LoVo (cell line): Measurements from ENCODE around the gene KLHDC10.
"Not testable (repeated sequence)": the region's sequence is repeated elsewhere in the genome, so short reads cannot be mapped to it uniquely, and the experiment has no call there.

Experiments
- DNase-seq: peaks from one replicate; pipeline ENCODE4 v3.0.0-alpha.2; 2016; ENCODE audit warnings: low spot score

KLHDC10 gene

GRCh38 chr7:130141884-130142653 lies 71.7 kb downstream of the KLHDC10 start:
- no peak for DNase-seq

- DNase-seq = no peak
Observed at GRCh38 chr7:130142654-130143333, 72.5 kb downstream of the KLHDC10 start.

GRCh38 chr7:130143334-130143732 lies 73.0 kb downstream of the KLHDC10 start:
- no peak for DNase-seq

- DNase-seq = no peak
Observed at GRCh38 chr7:130143986-130144311, 73.6 kb downstream of the KLHDC10 start.

- peak; percentile 75 for DNase-seq
Observed at GRCh38 chr7:130144312-130145171, 74.2 kb downstream of the KLHDC10 start.

GRCh38 chr7:130145424-130146100 lies 75.2 kb downstream of the KLHDC10 start:
- no peak for DNase-seq

GRCh38 chr7:130146142-130146541 lies 75.8 kb downstream of the KLHDC10 start:
- DNase-seq = not testable (repeated sequence)

GRCh38 chr7:130146693-130147405 lies 76.5 kb downstream of the KLHDC10 start:
- no peak for DNase-seq

GRCh38 chr7:130147710-130148325 lies 77.5 kb downstream of the KLHDC10 start:
- no peak for DNase-seq

GRCh38 chr7:130148561-130148960 lies 78.2 kb downstream of the KLHDC10 start:
- DNase-seq = no peak

GRCh38 chr7:130149281-130150139 lies 79.2 kb downstream of the KLHDC10 start:
- DNase-seq = no peak

GRCh38 chr7:130150587-130150986 lies 80.3 kb downstream of the KLHDC10 start:
- no peak for DNase-seq

- DNase-seq = no peak
Observed at GRCh38 chr7:130151591-130152492, 81.5 kb downstream of the KLHDC10 start.

- no peak for DNase-seq
Observed at GRCh38 chr7:130152493-130153210, 82.3 kb downstream of the KLHDC10 start.

- no peak for DNase-seq
Observed at GRCh38 chr7:130153211-130153908, 83.0 kb downstream of the KLHDC10 start.

GRCh38 chr7:130154131-130154500 lies 83.8 kb downstream of the KLHDC10 start:
- peak; percentile 47 for DNase-seq

GRCh38 chr7:130154501-130155317 lies 84.4 kb downstream of the KLHDC10 start:
- DNase-seq = no peak
